GM12865 (cell line): Measurements from ENCODE around the gene EGFL8.
"Not testable (repeated sequence)": the region's sequence is repeated elsewhere in the genome, so short reads cannot be mapped to it uniquely, and the experiment has no call there.

Experiments
- DNase-seq: peaks from one replicate; pipeline ENCODE4 v3.0.0; 2010; ENCODE audit warnings: low read depth
- H3K4me3 ChIP-seq: 2 replicates; pipeline ENCODE4 v1.5.1; 2011; ENCODE audit warnings: mild to moderate bottlenecking, low read depth, low read length, control low read depth
- TF ChIP-seq, protein P1 (sequence below): IDR thresholded peaks from 2 replicates; pipeline ENCODE4 v1.5.1; 2011; ENCODE audit warnings: low read length, control low read depth, low read depth, inconsistent platforms; ENCODE audit not compliant: insufficient read depth; ENCODE audit errors: missing control alignments

Gene EGFL8

GRCh38 chr6:32192608-32193039 lies 28.2 kb downstream of the EGFL8 start, which contains the start of gene GPSM3:
Gene GPSM3, minus strand, starts transcription at chr6:32192643. Its CDS starts 130 bp downstream, at chr6:32192513.
- TF ChIP-seq, protein P1, sequence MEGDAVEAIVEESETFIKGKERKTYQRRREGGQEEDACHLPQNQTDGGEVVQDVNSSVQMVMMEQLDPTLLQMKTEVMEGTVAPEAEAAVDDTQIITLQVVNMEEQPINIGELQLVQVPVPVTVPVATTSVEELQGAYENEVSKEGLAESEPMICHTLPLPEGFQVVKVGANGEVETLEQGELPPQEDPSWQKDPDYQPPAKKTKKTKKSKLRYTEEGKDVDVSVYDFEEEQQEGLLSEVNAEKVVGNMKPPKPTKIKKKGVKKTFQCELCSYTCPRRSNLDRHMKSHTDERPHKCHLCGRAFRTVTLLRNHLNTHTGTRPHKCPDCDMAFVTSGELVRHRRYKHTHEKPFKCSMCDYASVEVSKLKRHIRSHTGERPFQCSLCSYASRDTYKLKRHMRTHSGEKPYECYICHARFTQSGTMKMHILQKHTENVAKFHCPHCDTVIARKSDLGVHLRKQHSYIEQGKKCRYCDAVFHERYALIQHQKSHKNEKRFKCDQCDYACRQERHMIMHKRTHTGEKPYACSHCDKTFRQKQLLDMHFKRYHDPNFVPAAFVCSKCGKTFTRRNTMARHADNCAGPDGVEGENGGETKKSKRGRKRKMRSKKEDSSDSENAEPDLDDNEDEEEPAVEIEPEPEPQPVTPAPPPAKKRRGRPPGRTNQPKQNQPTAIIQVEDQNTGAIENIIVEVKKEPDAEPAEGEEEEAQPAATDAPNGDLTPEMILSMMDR, result no peak
- peak within 1 kb of the TSS; percentile 67 for H3K4me3 ChIP-seq
- DNase-seq, result peak; percentile 79

DNA sequence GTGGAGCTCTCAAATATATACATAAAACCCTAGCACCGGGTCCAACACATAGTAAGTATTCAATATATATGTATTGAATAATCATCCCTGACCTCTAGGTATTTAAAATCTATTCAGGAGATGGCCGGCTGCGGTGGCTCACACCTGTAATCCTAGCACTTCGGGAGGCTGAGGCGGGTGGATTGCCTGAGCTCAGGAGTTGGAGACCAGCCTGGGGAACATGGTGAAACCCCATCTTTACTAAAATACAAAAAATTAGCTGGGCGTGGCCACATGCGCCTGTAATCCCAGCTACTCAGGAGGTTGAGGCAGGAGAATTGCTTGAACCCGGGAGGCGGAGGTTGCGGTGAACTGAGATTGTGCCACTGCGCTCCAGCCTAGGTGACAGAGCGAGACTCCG lies 28.7 kb downstream of the EGFL8 start:
- DNase-seq, result not testable (repeated sequence)
- peak overlapping the region; percentile 67 for H3K4me3 ChIP-seq

GRCh38 chr6:32194388-32194787 lies 30.0 kb downstream of the EGFL8 start:
- no peak overlapping the region for H3K4me3 ChIP-seq
- DNase-seq, result no peak
- TF ChIP-seq, protein P1, result no peak

- DNase-seq, result peak; percentile 69
- TF ChIP-seq, protein P1, result peak; percentile 64
- peak overlapping the region; percentile 80 for H3K4me3 ChIP-seq
These were observed 30.6 kb downstream of the EGFL8 start for GRCh38 chr6:32194825-32195651.

DNA sequence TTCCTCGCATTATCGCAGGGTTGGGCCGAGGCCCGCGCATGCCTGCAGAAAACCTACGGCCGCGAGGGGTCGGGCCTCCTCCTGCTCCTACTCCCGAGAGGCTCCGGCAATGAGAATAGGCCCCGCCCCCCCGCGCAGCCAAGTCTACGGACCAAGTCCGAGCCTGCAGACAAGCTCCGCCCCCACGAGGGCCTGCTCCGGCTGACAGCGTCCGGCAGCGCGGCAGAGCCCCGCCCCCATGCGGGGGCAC lies 31.2 kb downstream of the EGFL8 start:
- TF ChIP-seq, protein P1, result peak; percentile 23
- H3K4me3 ChIP-seq, result peak overlapping the region; percentile 80

GRCh38 chr6:32195902-32196681 lies 31.7 kb downstream of the EGFL8 start:
- peak overlapping the region; percentile 86 for H3K4me3 ChIP-seq
- peak; percentile 91 for DNase-seq
- TF ChIP-seq, protein P1, result no peak

More for the DNA sequence above, 31.2 kb downstream of the EGFL8 start:
- peak; percentile 100 for DNase-seq
